G401 (cell line): ENCODE data around the gene RCOR1. TPM values are rescaled to one million over a fixed set of nuclear protein-coding genes. Genes with fewer than 3 reads are reported as not detected.
A peak's percentile ranks its signal among the peaks of the same experiment; 100 is the strongest.
"Not testable (repeated sequence)": the region's sequence is repeated elsewhere in the genome, so short reads cannot be mapped to it uniquely, and the experiment has no call there.

Experiments used
- DNase-seq: peaks from one replicate; pipeline ENCODE4 v3.0.0-alpha.2; 2015; ENCODE audit warnings: low spot score
- in situ Hi-C: cut with HindIII; loops from 2 replicates; pipeline ENCODE4 v1.10.0; 2016; ENCODE audit warnings: low sequenced_read_pairs, mixed read lengths
- total RNA-seq: library from RNA; depleted of rRNA; stranded (reverse); fragments of >200 nt; shearing (Covaris generic); gene quantifications from 2 replicates; pipeline ENCODE4 v1.2.3, GENCODE V29; 2014; rRNA removed

The RCOR1 gene
- 19.0 and 29.0 TPM in 2 replicates for total RNA-seq

DNA sequence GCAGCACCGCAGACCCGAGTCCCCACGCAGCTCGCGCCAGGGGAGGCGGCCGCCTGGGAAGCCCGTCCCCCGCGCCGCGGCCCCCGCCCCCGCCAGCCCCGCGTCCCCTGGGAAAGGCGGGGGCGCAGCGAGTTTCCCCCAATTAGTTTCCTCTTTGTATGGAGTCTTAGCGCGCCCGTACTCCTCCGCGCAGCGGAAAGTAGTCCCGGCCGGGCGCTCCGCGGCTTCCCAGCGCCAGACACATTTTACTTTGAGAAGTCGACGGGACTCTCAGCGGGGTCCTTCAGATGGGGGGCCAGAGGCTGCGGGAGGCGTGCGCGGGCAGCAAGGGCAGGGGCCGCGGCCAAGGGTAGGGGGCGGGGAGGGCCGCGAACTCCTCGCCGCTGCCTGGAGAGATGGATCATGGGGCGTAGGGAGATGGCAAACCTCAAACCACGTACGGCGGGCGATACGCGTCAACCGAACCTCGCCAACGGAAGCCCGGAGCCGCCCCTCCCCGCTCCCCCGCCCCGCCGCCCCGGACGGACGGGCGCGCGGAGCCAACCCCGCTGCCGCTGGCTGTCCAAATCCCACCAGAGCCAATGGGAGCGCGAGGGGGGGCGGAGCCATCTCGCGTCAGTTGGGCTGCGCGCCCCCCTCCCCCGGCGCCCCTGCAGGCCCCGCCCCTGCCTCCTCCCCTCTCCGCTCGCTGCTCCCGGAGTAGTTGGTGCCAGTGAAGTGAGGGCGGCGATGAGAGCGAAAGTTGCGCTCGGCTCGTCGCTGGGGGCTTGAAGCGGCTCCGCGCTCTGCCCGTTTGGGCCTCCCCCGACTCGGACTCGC lies at the start of gene RCOR1:
RCOR1 (plus strand) TSS at position 706 of the 819 bp plus-strand sequence. CDS start 238 bp downstream, outside the sequence.
- in situ Hi-C loops = no loop called here

GRCh38 chr14:102544046-102544746 lies 48.3 kb upstream of the RCOR1 start:
- no peak for DNase-seq
- in situ Hi-C loops = no loop called here

More for the DNA sequence above, at the start of gene RCOR1:
- peak; percentile 97 for DNase-seq

DNA sequence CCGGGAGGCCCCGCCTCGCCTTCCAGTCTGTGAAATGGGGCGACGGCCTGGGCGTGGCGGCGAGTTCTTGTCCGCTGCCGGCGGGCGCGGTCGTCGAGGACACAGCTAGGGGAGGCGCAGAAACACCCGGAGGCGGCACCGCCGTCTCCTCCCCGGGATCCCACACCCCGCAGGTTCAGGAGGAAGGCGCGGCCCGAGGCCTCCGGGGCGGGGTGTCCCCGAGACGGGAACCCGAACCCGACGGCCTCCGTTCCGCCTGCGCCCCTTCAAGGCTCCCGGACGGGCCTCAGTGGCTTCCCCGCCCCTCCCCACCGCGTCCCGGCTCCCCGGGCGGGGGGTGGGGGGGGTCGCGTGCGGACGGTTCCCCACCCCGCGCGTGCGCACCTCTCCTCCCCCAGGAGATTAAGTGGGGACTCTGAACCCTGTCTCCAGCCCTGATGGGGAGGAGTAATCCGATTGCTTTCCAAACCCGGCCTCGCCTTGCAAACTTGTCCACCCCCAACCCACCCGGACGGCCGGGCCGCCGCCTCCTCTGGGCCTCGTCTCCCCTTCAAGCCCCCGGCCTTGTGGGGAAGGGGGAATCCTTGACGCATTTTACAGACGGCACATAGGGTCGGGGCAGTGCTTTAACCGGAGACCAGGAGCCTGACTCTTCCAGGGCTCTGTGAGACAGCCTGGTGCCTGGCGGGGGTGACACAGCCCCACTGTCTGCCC lies 47.5 kb upstream of the RCOR1 start:
- in situ Hi-C loops = no loop called here
- DNase-seq = no peak

DNA sequence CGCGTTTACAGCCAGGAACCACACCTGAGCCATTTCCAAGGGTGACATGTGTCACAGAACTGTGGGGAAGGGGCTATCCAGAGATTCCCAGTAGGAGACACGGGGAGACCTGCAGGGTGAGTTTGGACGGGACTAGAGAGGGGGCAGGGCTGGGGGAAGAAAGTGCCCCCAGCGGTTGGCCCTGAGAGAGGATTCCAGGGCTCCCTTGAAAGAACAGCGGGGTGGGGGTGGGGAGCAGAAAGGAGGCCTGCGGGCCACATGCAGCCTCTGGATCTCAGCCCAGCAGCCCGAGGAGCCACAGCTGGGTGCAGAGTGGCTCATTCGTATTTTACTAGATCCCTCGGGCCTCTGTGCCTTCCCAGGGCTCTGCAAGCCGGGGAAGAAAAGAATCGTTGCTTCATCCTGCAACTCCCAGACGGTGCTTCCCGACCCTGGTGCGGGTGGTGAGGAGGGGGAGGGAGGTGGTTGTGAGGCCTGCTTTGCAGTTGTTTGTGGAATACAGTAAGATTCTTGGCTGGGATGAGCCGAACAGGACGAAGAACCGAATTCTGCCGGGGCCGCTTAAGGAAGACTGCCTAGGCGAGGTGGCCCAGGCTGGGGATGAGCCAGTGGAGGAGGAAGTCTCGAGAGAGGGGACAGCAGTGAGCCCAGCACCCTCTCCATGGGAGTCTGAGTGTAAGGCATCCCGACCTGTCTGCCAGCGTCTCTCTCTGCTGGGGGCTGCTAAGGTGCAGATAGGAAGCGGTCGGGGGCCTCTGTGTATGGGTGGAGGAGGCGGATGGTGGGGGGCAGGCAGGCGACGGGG lies 46.8 kb upstream of the RCOR1 start:
- in situ Hi-C loops = no loop called here
- DNase-seq = peak; percentile 13

GRCh38 chr14:102548616-102549240 lies 43.7 kb upstream of the RCOR1 start:
- in situ Hi-C loops = no loop called here
- DNase-seq = no peak

GRCh38 chr14:102550927-102551401 lies 41.5 kb upstream of the RCOR1 start:
- DNase-seq, in situ Hi-C loops: not testable (repeated sequence)

GRCh38 chr14:102551995-102552705 lies 40.3 kb upstream of the RCOR1 start:
- no peak for DNase-seq
- in situ Hi-C loops = no loop called here

- in situ Hi-C loops = no loop called here
- no peak for DNase-seq
Observed at GRCh38 chr14:102554821-102555819, 37.3 kb upstream of the RCOR1 start.

DNA sequence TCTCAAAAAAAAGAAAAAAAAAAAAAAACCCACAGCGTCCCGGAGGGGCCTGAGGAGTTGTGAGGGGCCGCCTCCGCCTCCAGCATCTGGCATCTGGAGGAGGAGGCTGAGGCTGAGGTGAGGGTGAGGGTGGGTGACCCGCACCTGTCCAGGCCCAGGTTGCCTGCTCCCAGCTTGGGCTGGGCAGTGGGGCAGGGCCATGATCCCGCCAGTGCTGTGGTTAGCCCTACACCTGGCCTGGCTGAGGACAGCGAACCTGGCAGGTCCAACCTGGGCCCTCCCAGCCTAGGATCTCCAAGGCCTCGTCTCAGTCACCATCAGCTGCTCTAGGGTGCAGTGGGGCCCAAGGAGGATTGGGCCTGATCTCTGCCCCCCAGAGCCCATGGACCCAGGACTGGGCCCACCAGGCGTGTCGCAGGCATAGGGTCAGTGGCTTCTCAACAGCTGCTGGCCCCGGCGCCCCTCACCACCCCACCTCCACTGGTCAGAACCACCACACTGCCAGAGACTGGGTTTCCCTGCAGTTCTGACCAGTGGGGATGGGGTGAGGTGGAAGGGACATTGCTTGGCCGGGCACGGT lies 36.3 kb upstream of the RCOR1 start:
- no peak for DNase-seq
- in situ Hi-C loops = no loop called here

DNA sequence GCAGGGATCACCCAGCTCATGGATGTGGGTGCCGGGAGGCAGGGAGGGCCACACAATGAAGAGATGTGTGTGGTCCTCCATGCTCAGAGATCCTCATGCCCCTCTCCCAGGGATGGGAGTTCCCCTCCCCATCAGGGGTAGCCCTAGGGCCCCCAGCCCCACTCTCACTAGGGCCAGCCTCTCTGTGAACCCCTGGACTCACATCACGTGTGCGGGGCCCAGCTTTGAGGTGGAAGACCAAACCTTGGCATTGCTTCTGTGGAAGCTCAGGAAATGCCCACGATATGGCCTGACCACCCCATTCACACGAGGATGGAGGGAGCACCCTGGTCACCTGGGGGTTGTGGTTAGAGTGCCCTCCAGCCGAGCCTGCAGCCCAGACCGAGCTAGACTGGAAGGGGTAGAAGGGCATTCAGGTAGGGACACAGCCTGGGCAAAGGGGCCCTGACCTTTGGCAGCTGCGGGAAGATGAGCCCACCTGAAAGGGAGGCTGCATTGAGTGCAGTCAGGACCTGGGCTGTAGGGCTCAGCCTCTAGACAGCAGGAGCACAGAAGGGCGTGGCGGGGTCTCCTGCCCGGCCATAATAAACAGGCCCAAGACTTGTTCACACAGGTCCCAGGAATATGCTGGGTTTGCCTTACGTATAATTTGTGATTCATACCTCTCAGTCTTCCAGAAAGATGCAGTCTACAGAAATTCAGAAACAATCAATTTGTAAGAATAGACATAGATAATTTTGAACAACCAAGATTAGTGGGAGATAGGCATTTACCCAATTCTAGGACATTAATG lies 34.8 kb upstream of the RCOR1 start:
- no peak for DNase-seq
- in situ Hi-C loops = no loop called here

GRCh38 chr14:102558556-102558955 lies 33.9 kb upstream of the RCOR1 start:
- no peak for DNase-seq
- in situ Hi-C loops = no loop called here

DNA sequence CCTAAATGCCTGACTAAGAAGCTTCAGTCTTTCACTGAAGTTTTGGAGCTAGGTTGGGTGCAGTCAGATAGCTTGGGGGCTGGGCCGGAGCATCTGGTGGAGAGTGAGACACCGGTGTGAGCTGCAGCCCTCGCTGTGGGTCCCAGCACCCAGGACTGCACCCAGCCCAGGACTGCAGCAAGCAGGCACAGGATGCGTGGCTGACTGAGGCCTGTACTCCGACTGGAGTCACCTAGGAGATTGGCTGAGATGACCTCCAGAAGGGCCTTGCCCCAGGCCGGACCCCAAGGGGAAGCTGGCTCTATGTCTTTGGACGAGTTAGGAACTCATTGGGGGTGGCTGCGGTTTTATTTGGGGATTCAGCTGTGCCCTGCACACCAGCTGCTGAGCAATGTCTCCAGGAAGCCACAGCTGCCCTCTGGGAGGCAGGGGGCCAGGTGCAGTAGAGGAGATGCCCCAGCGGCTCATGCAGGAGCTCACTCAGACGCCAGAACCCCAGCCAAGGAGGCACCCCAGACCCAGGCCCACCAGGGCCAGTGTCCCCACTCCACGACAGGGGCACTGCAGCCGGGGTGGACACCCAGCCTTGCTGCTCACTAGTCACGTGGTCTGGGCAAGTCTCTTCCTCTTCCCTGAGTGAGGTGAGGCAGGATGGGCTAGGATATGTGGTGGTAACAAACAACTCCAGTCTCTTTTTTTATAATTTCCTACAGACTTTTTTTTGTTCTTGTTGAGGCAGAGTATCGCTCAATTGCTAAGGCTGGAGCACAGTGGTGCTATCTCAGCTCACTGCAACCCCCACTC lies 31.8 kb upstream of the RCOR1 start:
- DNase-seq = no peak
- in situ Hi-C loops = no loop called here

DNA sequence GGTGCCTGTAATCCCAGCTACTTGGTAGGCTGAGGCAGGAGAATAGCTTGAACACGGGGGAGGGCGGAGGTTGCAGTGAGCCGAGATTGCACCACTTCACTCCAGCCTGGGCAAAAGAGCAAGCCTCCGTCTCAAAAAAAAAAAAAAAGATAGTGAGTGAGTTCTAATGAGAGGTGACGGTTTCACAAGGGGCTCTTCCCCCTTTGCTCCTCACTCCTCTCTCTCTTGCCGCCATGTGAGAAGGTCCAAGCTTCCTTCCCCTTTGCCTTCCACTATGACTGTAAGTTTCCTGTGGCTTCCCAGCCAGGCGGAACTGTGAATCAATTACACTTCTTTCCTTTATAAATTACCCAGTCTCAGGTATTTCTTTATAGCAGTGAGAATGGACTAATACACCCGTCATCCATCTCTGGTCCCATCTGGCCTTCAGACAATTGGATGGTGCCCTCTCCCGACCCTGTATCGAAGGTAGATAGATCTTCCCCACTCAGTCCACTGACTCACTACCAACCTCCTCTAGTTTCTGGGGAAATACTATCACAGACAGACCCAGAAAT lies 27.0 kb upstream of the RCOR1 start:
- no peak for DNase-seq
- in situ Hi-C loops = no loop called here

GRCh38 chr14:102565959-102566358 lies 26.5 kb upstream of the RCOR1 start:
- DNase-seq = no peak
- in situ Hi-C loops = no loop called here
